Muscle of back (tissue), 11 donors: ENCODE data around the gene PRRC1. TPM values are rescaled to one million over a fixed set of nuclear protein-coding genes. Genes with fewer than 3 reads are reported as not detected.

Experiments used
- DNase-seq, 3 donors: peaks; one replicate each; pipeline versions ENCODE4 v3.0.0 to v3.0.0-alpha.2; 2013
- polyA plus RNA-seq, 10 donors: library from polyadenylated mRNA; unstranded; fragments of 120-200 nt; gene quantifications; one replicate each; pipeline ENCODE4 v1.2.1, GENCODE V29; 2013; ENCODE audit not compliant: insufficient read length in 10 of 10

Gene PRRC1
- polyA plus RNA-seq, 10 donors: 47.6 to 67.6 (median 60.9) TPM

DNA sequence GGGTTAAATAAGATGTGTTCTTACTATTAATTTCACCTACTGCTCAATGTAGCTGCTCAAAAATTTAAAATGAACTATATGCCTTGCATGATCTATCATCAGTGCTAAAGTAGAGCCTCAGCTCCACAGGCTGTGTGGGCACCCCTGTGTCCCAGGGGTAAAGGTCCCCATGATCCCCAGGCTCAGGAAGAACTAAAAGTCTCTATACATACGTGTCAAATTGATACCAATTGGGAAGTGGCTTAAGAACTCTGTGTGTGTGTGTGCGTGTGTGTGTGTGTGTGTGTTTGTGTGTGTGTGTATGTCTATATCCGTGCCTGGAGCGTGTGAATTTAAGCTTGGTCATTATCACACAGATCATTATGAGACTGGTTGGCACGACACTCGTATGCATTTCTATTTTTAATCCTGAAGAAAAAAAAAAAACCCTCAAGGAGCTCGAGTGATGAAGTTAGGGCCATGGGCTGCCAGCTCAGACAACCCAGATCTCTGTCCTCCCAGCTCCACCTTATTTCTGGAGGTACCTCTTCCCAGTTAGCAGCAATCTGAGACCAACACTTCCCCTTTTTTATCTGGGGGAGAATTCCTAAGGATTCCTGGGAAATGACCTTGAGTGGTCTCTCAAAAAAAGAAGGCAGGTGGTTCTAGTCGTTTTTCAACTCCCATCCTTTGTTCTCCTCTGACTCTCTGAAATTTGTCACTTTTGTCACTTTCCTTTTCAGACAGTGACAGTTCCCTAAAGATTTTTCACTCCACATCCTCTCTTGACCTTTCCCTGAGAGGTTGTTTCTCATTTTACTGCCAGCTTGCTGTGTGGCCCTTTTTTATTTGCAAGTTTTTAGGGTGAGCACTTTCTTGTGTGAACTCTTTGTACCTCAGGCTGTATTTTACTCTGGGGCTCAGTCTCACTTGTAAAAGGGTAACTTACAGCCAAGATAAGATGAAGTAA lies 85.7 kb downstream of the PRRC1 start:
- no peak for DNase-seq

Other genes starting within 250 kb of the PRRC1 start
- gene MEGF10, start 226.8 kb upstream of the PRRC1 start, polyA plus RNA-seq: 10 to 100 TPM; 26.3 to 43.1 (median 37.8) TPM
- 1 to 10 TPM in 7 of 10 donors, under 1 TPM in 2, not detected in 1; 0.80 to 3.1 (median 1.2) TPM for gene CTXN3, start 131.4 kb downstream of the PRRC1 start, polyA plus RNA-seq
- 1 to 10 TPM in 4 of 10 donors, under 1 TPM in 6; 0.24 to 1.2 (median 0.49) TPM for gene CCDC192, start 185.8 kb downstream of the PRRC1 start, polyA plus RNA-seq